Gastrocnemius medialis (tissue), 4 donors: ENCODE data around the gene HLA-F.

Experiments
- CTCF ChIP-seq, 5 experiments: fragments of 450-650 bp in 3 of 5; fragments of 200-600 bp in 2 of 5; sonication (generic) in 2 of 5; IDR thresholded peaks in 4 of 5; conservative IDR thresholded peaks in 1 of 5; 1 replicate in 4 of 5; 2 replicates in 1 of 5; pipeline ENCODE4 v1.5.1; 2016 to 2019; ENCODE audit warnings: antibody characterized with exemption in 5 of 5, mild to moderate bottlenecking in 3 of 5, moderate library complexity in 3 of 5
- POLR2A ChIP-seq, 2 donors: fragments of 450-650 bp; IDR thresholded peaks; one replicate each; pipeline ENCODE4 v1.6.1; 2017; ENCODE audit warnings: antibody characterized with exemption in 2 of 2, mild to moderate bottlenecking in 2 of 2, moderate library complexity in 2 of 2

GRCh38 chr6:29709188-29709587, 14.0 kb upstream of the HLA-F start:
- no peak for TF ChIP-seq CTCF (IDR thresholded peaks at IDR 0.05 in 4 of 5, conservative IDR thresholded peaks at IDR 0.05 in 1 of 5)
- no peak for TF ChIP-seq POLR2A (IDR thresholded peaks at IDR 0.05)
